SKM-1 (cell line): Measurements from ENCODE around the gene SRP9.
"Not testable (repeated sequence)": the region's sequence is repeated elsewhere in the genome, so short reads cannot be mapped to it uniquely, and the experiment has no call there.

Experiments used
- DNase-seq: peaks from one replicate; lab custom pipeline; 2025; ENCODE audit not compliant: unreplicated experiment; lab: John Stamatoyannopoulos, UW

Gene SRP9

DNA sequence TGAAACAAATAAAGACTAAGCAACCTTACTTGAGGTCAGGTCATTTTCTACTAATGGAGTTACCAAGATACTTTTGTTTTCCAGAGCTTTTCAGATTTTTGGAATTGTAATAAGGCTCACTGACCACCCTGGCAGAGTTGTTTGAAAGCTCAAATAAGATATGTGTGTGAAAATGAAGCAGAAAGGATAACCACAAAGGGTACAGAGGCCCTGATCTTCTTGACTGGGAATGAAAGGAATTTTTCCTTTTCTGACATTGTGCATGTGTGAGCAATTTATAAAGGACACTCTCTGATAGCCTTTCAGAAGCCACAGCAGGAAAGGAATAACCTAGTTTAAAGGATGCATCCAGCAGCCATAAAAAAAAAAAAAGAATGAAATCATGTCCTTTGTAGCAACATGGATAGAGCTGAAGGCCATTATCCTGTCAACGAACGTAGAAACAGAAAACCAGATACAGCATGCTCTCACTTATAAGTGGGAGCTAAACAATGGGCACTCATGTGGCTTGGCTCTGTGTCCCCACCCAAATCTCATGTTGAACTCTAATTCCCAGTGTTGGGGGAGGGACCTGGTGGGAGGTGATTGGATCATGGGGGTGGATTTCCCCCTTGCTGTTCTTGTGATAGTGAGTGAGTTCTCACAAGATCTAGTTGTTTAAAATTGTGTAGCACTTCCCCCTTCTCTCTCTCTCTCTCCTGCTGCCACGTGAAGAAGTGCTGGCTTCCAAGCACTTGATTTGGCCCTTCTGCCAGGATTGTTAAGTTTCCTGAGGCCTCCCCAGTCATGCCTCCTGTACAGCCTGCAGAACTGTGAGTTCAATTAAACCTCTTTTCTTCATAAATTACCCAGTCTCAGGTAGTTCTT, 3.1 kb upstream of the SRP9 start:
- no peak for DNase-seq

DNA sequence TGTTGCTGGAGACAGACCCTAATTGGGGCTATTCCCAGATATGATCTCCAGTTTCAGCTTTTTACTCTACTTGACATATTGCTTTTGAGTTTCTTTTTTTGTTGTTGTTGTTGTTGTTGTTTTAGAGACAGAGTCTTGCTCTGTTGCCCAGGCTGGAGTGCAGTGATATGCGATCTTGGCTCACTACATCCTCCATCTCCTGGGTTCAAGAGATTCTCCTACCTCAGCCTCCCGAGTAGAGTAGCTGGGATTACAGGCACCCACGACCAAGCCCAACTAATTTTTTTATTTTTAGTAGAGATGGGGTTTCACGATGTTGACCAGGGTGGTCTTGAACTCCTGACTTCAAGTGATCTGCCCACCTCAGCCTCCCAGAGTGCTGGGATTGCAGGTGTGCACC, 1.3 kb upstream of the SRP9 start:
- DNase-seq = no peak

DNA sequence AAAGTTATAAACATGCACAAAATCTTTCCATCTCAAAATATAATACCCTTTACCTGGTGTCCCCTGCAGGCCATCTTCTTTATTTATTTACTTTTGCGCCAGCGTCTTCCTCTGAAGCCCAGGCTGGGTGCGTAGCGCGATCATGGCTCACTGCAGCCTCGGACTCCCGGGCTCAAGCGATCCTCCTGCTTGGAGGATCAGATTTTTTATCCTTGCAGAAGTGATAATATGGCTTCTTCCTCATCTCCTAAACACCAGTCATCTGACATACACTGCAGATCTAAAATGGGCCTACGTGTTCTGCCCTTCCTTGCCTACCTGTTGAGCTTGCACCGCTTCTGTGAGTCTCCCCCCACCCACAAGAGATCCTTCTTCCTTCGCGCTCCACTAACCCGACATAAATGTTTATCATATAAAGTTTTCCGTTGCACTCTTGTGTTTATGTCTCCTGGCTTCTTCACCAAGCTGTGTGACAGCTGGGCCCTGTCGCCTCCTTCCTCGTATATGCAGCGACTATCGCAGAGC, 506 bp upstream of the SRP9 start:
- peak; percentile 83 for DNase-seq

DNA sequence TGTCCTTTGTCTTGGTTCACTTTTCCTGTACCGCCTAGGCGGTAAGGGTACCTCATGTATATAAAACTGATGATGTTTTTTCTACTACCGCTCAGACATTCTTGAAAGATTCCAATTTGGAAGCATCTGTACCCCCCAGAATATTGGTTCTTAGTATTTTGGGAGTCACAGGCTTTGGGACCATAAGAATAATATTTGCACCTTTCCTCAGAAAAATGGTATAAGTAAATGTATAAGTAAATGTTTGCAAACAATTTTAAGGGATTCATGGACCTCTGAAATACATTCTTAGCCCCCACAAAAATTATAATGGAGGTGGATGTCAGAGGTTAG, 677 bp downstream of the SRP9 start:
- no peak for DNase-seq

DNA sequence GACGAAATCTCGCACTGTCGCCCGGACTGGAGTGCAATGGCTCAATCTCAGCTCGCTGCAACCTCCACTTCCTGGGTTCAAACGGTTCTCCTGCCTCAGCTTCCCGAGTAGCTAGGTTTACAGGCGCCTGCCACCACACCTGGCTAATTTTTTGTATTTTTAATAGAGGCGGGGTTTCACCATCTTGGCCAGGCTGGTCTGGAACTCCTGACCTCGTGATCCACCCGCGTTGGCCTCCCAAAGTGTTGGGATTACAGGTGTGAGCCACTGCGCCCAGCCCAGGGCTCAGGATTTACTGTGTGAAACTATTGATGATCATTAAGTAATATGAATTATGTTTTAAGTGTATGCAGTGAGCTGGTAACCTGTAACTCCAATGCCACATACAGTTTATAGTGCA, 1.5 kb downstream of the SRP9 start:
- DNase-seq = not testable (repeated sequence)

DNA sequence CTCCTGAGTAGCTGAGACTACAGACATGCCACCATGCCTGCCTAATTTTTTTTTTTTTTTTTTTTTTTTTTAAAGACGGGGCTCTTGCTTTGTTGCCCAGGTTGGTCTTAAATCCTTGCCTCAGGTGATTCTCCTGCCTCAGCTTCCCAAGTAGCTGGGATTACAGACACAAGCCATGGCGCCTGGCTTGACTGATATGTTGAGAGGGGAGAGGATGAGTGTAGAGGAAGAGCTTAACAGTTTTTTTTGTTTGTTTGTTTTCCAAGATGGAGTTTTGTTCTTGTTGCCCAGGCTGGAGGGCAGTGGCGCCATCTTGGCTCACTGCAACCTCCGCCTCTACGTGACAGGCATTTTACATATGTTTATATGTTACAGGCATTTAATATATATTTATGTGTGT, 2.5 kb downstream of the SRP9 start:
- no peak for DNase-seq

DNA sequence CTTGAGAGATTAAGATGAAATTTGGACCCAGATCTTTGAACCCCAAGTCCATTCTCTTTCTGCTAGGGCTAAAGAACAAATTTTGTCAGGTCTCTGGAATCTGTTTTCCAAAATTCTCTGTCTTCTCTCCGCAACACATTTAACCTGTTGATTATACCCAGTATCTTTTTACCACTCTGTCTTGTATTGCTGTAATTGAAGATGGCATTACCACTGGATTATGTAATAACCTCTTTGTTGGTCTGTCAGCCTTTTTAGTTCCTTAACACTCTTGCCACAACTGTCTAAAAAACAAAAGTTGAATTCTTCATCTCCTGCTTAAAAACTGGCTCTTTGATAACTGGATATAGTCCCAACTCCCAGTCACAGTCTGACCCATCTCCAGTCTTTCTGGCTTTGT, 3.0 kb downstream of the SRP9 start:
- no peak for DNase-seq

DNA sequence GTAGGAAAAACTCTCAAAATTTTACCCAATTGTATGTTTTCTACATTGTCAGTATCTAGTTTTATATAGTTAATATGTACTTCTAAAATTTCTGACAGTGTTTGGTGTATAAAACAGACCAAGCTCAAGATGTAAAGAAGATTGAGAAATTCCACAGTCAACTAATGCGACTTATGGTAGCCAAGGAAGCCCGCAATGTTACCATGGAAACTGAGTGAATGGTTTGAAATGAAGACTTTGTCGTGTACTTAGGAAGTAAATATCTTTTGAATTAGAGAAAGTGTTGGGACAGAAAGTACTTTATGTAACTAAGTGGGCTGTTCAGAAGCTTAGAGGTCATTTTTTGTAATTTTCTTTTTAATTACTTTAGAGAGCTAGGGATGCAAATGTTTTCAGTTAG, 11.5 kb downstream of the SRP9 start:
- DNase-seq = not testable (repeated sequence)

DNA sequence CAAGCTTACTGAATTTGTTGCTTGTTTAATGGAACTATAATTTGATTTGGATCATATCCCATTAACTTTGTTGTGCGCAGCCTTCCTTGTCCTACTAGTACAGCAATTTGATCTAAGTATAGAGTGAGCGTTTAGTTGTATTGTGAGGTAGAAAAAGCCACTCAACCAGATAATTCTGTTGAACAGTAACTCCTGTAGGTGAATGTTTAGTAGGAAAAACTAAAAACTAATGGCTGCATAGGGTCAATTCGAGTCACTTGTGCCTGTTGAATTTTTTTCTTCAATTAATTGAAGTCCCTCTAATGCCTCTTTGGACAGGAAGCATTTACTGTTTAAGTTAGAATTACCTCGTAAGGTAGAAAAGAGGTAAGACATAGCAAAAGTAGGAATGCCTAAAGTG, 17.3 kb downstream of the SRP9 start:
- no peak for DNase-seq

DNA sequence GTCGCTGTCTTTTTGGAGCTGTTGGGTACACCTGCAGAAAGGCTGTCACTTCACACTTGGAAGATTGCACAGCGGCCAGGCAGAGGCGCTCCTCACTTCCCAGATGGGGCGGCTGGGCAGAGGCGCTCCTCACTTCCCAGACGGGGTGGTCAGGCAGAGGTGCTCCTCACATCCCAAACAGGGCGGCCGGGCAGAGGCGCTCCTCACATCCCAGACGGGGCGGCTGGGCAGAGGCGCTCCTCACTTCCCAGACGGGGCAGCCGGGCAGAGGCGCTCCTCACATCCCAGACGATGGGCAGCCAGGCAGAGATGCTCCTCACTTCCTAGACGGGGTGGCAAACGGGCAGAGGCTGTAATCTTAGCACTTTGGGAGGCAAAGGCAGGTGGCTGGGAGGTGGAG, 18.5 kb downstream of the SRP9 start:
- not testable (repeated sequence) for DNase-seq

DNA sequence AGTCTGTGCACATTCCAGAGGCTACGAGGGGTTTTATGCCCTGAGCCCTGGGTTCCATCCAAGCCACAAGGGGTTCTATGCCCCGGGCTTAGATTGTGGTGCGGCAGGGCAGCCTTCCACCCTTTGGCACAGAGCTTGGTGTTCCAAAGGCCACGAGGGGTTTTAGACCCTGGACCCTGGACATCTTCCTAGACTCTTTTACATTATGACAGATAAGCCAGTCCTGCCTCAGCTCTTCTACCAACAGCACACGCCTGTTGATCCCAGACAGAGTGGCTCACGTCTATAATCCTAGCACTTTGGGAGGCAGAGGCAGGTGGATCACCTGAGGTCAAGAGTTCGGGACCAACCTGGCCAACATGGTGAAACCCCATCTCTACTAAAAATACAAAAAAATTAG, 23.5 kb downstream of the SRP9 start:
- not testable (repeated sequence) for DNase-seq

DNA sequence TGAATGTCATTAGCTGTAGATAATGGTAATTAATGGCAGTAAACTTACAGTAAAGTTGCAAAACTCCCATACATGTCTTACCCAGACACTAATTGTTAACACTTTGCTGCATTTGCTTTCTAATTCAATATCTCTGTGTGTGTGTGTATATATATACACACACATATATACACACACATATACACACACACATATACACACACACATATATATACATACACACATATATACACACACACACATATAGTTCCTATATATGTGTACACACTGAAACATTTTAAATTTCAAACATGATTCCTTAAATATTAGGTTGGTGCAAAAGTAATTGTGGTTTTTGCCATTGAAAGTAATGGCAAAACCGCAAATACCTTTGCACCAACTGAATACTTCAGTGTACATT, 28.6 kb downstream of the SRP9 start:
- DNase-seq = no peak

DNA sequence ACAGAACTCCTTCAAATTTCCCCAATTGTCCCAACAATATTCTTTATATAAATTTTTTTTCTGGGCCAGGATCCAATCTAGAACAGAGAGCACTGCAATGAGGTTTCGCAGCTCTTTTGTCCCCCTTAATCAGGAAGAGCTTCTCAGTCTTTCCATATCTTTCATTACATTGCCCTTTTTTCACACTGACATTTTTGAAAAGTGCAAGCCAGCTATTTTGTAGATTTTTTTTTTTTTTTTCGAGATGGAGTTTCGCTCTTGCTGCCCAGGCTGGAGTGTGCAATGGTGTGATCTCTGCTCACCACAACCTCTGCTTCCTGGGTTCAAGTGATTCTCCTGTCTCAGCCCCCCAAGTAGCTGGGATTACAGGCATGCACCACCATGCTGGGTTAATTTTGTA, 29.1 kb downstream of the SRP9 start:
- DNase-seq = not testable (repeated sequence)

DNA sequence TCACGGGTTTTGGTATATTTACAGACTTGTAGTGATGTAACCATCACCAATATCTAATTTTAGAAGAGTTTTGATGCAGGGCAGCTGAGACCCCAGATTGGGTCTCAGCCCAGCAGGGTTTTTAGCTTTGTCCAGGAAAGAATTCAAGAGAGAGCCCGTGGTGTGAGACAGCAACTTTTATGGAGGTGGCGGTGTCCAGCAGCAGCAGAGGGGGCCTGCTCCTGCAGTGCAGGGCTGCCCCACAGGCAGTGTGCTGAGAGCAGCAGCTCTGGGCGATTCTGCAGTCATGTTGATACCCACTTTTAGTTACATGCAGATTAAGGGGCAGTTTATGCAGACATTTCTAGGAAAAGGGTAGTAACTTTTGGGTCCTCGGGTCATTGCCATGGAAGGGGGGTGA, 30.5 kb downstream of the SRP9 start:
- no peak for DNase-seq

DNA sequence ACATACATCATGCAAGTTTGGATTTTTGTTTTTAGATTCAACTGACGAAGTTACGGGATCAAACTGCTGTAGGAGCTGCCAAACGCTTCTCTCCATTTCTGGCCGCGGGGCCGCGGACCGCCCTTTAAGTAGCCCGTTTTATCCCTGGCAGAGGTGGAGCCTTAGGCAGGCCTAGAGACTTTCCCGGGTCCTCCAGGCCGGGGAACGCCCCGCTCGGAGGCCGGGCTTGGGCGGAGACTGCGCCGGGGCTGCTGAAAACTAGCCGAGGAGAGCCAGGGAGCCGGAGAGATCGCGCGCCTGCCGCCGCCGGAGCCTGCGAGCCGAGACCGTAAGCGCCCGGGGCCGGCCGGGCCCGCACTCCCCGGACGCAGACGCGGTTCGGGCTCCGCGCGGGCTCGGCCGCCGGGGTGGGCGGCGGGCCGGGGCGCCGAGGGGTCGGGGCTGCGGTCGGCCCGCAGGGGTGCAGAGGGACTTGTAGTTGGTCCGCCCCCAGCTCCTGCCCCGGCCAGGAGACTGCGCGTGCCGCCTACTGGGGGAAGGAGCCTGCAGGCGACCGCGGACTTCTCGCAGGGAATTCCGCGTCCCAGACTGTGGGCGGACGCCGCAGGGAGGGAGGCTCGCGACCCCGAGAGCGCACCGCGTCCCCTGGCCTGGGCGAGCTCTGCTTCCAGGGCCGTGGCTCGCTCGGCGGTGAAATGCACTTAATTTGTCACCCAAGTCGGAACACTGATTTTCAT, 32.4 kb downstream of the SRP9 start, which contains the start of gene EPHX1:
Gene EPHX1 (plus strand): TSS at position 283 of the 737 bp plus-strand sequence. CDS start 18,606 bp downstream, outside the sequence.
- DNase-seq = peak; percentile 80

DNA sequence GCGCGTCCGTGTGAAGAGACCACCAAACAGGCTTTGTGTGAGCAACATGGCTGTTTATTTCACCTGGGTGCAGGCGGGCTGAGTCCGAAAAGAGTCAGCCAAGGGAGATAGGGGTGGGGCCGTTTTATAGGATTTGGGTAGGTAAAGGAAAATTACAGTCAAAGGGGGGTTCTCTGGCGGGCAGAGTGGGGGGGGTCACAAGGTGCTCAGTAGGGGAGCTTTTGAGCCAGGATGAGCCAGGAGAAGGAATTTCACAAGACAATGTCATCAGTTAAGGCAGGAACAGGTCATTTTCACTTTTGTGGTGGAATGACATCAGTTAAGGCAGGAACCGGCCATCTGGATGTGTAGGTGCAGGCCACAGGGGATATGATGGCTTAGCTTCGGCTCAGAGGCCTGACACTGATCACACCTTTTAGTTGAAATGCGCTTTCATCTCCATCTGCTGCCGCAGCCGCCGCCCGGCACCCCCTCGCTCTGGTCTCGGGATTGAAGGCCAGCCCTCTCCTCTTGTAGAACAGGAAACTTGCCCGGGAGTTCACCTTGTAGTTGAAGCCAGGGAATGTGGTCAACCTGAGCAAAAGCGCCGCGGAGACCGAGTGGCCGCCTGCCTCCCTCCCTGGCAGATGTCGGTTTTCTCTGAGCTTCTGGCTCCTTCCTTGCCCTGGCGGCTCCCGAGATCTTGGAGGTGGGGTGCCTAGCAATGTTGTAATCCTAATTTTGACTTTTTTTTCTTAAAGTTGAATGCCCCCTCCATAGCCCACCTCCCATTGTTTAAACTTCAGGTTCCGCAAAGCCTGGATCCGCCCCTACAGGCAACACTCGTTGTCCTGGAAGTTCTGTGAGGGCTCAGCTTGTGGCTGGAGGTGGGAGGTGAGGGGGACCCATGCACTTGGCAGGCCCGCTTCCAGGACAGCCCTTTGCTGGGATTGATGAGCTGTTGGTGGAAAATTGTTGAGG, 33.2 kb downstream of the SRP9 start:
- DNase-seq = not testable (repeated sequence)

DNA sequence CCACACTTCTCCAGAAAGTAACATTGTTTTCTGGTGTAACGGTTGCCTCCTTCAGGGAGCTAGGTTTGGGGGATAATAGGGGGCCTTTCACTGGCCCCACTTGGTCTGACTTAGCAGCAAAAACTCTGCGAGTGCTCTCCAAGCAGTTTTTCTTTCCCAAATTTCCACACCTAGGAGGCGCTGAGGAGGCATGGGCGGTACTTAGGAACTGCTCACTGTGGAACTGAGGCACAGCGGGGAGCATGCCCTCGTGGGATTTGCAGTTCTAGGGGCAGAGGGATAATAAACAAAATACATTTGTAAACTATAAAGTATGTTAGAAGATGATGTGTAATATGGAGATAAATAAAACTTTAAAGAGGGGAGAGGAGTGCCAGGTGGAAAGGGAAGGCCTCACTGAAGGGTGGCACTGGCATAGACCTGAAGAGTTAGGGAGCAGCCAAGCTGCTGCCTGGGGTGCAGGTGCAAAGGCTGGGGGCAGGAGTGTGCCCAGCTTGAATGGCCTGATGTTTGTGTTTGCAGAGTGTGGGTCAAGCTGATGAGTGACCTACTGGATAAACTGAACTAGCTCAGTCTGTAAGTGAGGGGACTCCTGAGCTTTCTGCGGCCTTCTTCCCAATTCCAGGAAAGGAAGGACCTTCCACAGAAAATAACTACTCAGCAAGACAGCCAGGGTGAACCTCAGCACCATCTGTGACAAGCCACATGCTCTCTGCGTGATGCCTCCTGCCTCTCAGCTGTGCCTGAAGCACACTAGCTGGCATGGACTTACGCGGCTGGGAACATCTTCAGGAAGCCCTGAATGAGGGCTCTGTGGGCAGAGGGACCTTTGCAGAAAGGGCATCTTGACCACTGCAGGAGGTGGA, 34.2 kb downstream of the SRP9 start:
- no peak for DNase-seq

DNA sequence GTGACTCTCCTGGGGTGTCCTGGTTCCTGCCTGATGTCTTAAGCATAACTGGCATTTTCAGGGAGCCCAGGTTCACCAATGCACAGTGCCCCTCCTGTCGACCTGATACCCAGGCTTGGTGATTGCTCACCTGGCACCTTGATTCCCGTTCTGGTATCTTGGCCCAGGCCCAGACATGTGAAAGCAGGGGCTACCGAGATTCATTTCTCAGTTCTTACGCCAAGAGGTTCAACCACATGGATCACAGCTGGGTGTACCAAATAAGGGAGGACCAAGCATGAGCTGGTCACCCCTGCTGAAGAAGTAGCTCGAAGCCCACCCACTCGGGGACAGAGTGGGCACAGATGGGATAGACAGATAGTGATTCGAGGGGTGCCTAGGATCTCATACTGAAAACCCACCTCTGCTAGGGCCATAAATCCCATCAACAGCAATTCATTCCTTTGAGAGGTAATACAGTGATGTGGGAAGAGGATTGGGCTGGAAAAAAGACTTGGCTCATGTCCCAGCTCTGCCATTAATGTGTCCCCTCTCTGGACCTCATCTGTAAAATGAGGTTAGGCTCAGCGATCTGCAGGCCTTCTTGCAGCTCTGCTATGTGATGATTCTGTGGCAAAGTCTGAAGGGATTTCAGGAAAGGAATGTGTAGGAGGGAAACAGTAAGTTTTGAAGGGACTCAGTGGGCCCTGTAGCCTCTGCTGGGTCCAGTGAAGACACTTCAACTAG, 35.0 kb downstream of the SRP9 start:
- no peak for DNase-seq

DNA sequence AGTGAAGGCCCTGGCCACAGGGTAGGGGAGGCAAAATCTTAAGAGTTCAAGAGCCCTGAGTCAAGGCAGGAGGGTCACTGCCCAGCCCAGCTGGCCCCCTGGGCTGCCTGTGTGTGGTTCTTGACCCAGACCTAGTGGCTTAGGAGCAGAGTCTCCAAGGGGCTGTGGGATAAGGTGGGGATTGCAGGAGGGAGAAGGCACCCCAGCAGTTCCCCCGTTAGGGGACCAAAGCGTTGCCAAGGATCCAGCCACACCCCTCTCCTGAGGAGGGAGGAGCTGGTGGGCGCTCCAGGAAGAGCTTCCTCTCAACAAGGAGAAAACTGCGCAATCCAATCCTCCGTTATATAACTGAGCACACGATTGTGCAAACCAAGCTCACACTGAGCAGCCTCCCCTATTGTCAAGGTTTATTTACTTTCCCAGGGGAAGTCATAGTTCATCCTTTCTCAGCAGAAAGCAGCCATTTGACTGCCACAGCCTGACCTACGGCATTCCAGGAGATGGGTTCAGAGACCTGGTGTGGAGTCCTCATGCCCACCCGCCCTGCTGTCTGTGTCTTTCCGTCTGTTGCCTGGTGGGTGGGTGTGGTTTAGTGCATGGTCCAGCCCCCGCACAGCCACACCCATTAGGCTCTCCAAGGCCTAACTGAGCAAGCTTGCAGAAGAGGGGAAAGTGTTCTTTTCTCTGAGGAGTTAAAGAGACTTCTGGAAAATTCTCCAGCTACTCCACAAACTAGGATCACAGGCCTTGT, 35.8 kb downstream of the SRP9 start:
- peak; percentile 95 for DNase-seq
